Kidney (tissue), 14 donors: ENCODE measurements around the gene LRBA. TPM values are rescaled to one million over a fixed set of nuclear protein-coding genes. Genes with fewer than 3 reads are reported as not detected.

Source experiments
- DNase-seq, 5 donors: peaks; one replicate each; pipeline ENCODE4 v3.0.0-alpha.2; 2013 to 2020
- FAIRE-seq: peaks from 2 replicates; lab custom pipeline; 2012; peaks lifted over from hg19 to GRCh38; lab: Jason Lieb, UNC
- H3K27ac ChIP-seq, 2 donors: one replicate each; pipeline ENCODE4 v1.7.0; 2013; ENCODE audit warnings: low read depth in 2 of 2, low read length in 2 of 2, inconsistent platforms in 1 of 2
- H3K27me3 ChIP-seq: one replicate; pipeline ENCODE4 v1.7.1; 2013; ENCODE audit warnings: low read length, inconsistent platforms; ENCODE audit not compliant: control insufficient read depth, insufficient read depth
- H3K36me3 ChIP-seq, 3 donors: one replicate each; pipeline versions ENCODE4 v1.7.0 to v1.7.1; 2013; ENCODE audit warnings: low read length in 3 of 3, control low read depth in 1 of 3, inconsistent platforms in 1 of 3; ENCODE audit not compliant: insufficient read depth in 3 of 3, control insufficient read depth in 2 of 3
- H3K4me1 ChIP-seq, 3 donors: one replicate each; pipeline versions ENCODE4 v1.7.0 to v1.7.1; 2013; ENCODE audit warnings: low read length in 3 of 3, inconsistent platforms in 1 of 3, low read depth in 1 of 3; ENCODE audit not compliant: control insufficient read depth in 2 of 3, insufficient read depth in 2 of 3
- H3K4me3 ChIP-seq, 3 donors: one replicate each; pipeline versions ENCODE4 v1.7.0 to v1.8.1; 2013; ENCODE audit warnings: low read length in 3 of 3, control low read depth in 1 of 3, inconsistent platforms in 1 of 3
- H3K9ac ChIP-seq, 3 donors: one replicate each; pipeline versions ENCODE4 v1.7.0 to v1.7.1; 2013; ENCODE audit warnings: low read length in 3 of 3, control low read depth in 1 of 3, inconsistent platforms in 1 of 3
- H3K9me3 ChIP-seq, 3 donors: one replicate each; pipeline versions ENCODE4 v1.7.0 to v1.7.1; 2013; ENCODE audit warnings: low read length in 3 of 3, control low read depth in 1 of 3, inconsistent platforms in 1 of 3; ENCODE audit not compliant: control insufficient read depth in 2 of 3, insufficient read depth in 1 of 3
- intact Hi-C: fragments of 100-400 bp; cut with DNase I; formaldehyde crosslinking; loops from one replicate; pipeline ENCODE4 v1.11.1; 2022
- polyA plus RNA-seq: library from polyadenylated mRNA; stranded (reverse); fragments of 350-450 nt; fragmentation: Illumina TruSeq; extraction: RNeasy Lipid Tissue Mini Kit (QIAGEN cat#74804); gene quantifications from one replicate; pipeline ENCODE4 v1.2.3, GENCODE V29; 2014; ENCODE audit warnings: low read depth, low replicate concordance; ENCODE audit not compliant: insufficient read depth
- total RNA-seq: library from RNA; stranded (reverse); fragmentation: NEBNext Ultra II Directional; extraction: Animal tissue kit (Norgen Biotek cat#: 25700); gene quantifications from one replicate; pipeline ENCODE4 v1.2.1, GENCODE V29; 2021
- TF ChIP-seq, protein P1 (sequence below): IDR thresholded peaks from 3 replicates; pipeline ENCODE4 v1.5.1; 2012; ENCODE audit warnings: mild to moderate bottlenecking, moderate library complexity, borderline replicate concordance; ENCODE audit not compliant: insufficient read depth; ENCODE audit errors: extremely low read depth
- donor health status: control.
- donor health status: control.
- donor health status: control.
- donor health status: control.
- donor health status: control.
- donor health status: DM: yes; HTN: yes; CAD: no.
- donor health status: Normal renal cell carcinoma (clear cell type).

Gene LRBA
- total and polyA plus RNA-seq, 2 donors from 2014 or later: 20.3 to 76.7 TPM

DNA sequence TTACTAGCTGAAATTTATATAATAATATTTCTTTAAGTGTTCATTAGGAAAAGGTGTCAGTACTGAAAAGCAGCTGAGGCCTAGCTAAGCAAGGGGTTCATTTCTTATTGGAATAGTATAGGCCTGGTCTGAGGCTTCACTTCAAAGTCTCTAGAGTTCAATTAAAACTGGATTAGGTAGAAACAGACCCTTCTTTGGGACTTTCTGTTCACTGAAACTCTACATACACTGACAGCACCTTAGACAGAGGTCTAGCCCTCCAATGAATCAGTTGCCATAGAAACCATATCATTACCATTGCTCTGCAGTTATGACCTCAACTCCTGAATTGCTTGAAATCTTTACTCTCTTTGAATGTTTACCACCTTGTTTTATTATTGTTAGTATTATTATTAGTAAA lies 519.5 kb downstream of the LRBA start:
- intact Hi-C loops: no loop called here
- Histone ChIP-seq H3K36me3 (no peaks in the 10 kb centered on the region), H3K27ac (no peak overlapping the region), H3K9me3 (no peaks in the 10 kb centered on the region), H3K9ac (no peak overlapping the region), H3K4me1 (no peaks in the 10 kb centered on the region), H3K27me3 (no peaks in the 10 kb centered on the region), H3K4me3 (no peak overlapping the region)
- FAIRE-seq (no peak), DNase-seq (no peak)
- TF ChIP-seq, protein P1, sequence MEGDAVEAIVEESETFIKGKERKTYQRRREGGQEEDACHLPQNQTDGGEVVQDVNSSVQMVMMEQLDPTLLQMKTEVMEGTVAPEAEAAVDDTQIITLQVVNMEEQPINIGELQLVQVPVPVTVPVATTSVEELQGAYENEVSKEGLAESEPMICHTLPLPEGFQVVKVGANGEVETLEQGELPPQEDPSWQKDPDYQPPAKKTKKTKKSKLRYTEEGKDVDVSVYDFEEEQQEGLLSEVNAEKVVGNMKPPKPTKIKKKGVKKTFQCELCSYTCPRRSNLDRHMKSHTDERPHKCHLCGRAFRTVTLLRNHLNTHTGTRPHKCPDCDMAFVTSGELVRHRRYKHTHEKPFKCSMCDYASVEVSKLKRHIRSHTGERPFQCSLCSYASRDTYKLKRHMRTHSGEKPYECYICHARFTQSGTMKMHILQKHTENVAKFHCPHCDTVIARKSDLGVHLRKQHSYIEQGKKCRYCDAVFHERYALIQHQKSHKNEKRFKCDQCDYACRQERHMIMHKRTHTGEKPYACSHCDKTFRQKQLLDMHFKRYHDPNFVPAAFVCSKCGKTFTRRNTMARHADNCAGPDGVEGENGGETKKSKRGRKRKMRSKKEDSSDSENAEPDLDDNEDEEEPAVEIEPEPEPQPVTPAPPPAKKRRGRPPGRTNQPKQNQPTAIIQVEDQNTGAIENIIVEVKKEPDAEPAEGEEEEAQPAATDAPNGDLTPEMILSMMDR: no peak

DNA sequence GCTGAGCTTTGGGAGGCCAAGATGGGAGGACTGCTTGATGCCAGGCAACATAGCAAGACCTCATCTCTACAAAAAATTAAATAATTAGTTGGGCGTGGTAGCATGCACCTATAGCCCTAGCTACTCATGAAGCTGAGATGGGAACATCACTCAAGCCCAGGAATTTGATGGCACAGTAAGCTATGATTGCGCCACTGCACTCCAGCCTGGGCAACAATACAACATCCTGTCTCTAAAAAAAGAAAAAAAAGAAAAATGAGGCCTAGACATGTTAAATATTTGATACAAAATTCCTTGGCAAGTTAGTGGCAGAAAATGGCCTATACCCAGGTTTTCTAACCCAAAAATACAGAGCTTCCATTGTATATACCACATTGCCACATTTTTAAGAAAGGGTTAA lies 521.2 kb downstream of the LRBA start:
- H3K27me3 ChIP-seq: no peaks in the 10 kb centered on the region
- H3K27ac ChIP-seq: no peak overlapping the region
- no peaks in the 10 kb centered on the region for H3K36me3 ChIP-seq
- no peaks in the 10 kb centered on the region for H3K4me1 ChIP-seq
- H3K4me3 ChIP-seq: no peak overlapping the region
- H3K9ac ChIP-seq: no peak overlapping the region
- FAIRE-seq (no peak), DNase-seq (no peak)
- intact Hi-C loops: no loop called here
- H3K9me3 ChIP-seq: no peaks in the 10 kb centered on the region
- TF ChIP-seq, protein P1: no peak

DNA sequence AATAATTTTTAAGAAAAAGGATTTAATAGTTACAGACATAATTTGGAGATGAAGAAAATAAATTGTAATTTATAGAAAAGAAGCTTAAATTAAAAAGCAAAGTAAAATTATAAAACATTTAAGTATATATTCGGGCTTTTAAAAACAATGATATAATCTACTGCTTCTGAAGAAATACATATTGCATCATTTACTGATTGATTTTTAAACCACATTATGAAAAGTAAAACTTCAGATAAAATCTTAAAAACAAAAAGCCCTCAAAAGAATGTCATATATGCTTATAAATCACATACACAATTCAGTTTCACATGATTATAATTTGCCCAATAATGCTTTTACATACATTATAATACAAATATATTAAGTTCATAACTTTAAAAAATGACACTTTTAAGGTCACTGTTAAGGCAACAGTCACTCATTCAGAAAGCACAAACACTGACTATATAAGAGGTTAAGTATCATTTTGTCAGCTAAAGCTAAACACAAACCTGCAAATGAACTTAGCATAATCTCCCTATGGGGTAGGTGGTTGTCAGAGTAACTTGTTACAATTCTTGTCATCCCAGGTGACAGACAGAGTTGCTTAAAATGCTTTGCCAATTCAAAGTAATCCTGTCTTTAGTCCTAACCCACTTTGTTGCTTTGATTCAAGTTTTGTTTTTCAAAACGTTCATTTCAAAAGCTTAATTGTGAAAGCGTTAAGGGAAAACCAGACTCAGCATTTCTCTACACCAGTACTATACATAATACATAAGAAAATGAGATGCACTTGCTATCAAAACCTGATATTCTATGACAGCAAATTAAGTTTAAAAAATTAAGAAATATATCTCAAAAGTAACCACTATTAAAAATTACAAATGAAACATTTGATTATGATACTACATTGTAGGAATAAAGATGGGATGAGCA lies 523.7 kb downstream of the LRBA start:
- Histone ChIP-seq H3K4me3 (no peak overlapping the region), H3K27me3 (no peaks in the 10 kb centered on the region), H3K36me3 (no peaks in the 10 kb centered on the region), H3K9me3 (no peaks in the 10 kb centered on the region), H3K4me1 (no peaks in the 10 kb centered on the region), H3K27ac (no peak overlapping the region), H3K9ac (no peak overlapping the region)
- intact Hi-C loops: no loop called here
- DNase-seq: no peak
- TF ChIP-seq, protein P1: no peak
- peak; percentile 89 for FAIRE-seq
